Thymus (tissue), 11 donors: ENCODE data around the gene NPR2. TPM values are rescaled to one million over a fixed set of nuclear protein-coding genes. Genes with fewer than 3 reads are reported as not detected.

Source experiments
- DNase-seq, 9 donors: peaks; one replicate each; pipeline ENCODE4 v3.0.0-alpha.2; 2013; ENCODE audit warnings: low spot score in 9 of 9, low read depth in 6 of 9, missing footprints in 1 of 9
- H3K27ac ChIP-seq, 2 donors: one replicate each; pipeline ENCODE4 v1.5.1; 2013; ENCODE audit warnings: control low read depth in 1 of 2, low read depth in 1 of 2, low read length in 1 of 2, mild to moderate bottlenecking in 1 of 2, moderate library complexity in 1 of 2
- H3K27me3 ChIP-seq, 2 donors: one replicate each; pipeline ENCODE4 v1.5.1; 2013; ENCODE audit warnings: low read length in 1 of 2; ENCODE audit not compliant: control insufficient read depth in 2 of 2, insufficient read depth in 1 of 2
- H3K36me3 ChIP-seq, 2 donors: one replicate each; pipeline ENCODE4 v1.5.1; 2013; ENCODE audit warnings: low read length in 1 of 2, mild to moderate bottlenecking in 1 of 2, moderate library complexity in 1 of 2; ENCODE audit not compliant: control insufficient read depth in 2 of 2, insufficient read depth in 2 of 2
- H3K4me1 ChIP-seq, 2 donors: one replicate each; pipeline ENCODE4 v1.5.1; 2013; ENCODE audit warnings: low read length in 2 of 2; ENCODE audit not compliant: control insufficient read depth in 2 of 2, insufficient read depth in 2 of 2
- H3K4me3 ChIP-seq, 2 donors: one replicate each; pipeline ENCODE4 v1.5.1; 2013; ENCODE audit warnings: low read length in 2 of 2, control low read depth in 1 of 2, mild to moderate bottlenecking in 1 of 2
- H3K9me3 ChIP-seq, 2 donors: one replicate each; pipeline ENCODE4 v1.5.1; 2013; ENCODE audit warnings: low read length in 1 of 2, mild to moderate bottlenecking in 1 of 2; ENCODE audit not compliant: control insufficient read depth in 2 of 2, insufficient read depth in 1 of 2
- WGBS: extraction: QIAGEN DNeasy Blood & Tissue Kit; methylation state at CpG from one replicate; pipeline ENCODE4 v1.1.7; 2013; 5-methylcytosine and 5-hydroxymethylcytosine counted together
- polyA plus RNA-seq: library from polyadenylated mRNA; stranded (reverse); fragments of 200-250 nt; gene quantifications from one replicate; pipeline ENCODE4 v1.2.3, GENCODE V29; 2013
- total RNA-seq: library from RNA; stranded (reverse); fragments of 120-200 nt; gene quantifications from one replicate; pipeline ENCODE4 v1.2.4, GENCODE V29; 2013
- donor health status: healthy.

The NPR2 gene
- total and polyA plus RNA-seq, 2 donors, result 4.3 to 9.3 TPM

GRCh38 chr9:35841645-35841900 is 50.2 kb downstream of the NPR2 start:
- H3K27me3 ChIP-seq, result peaks cover 0 to 6% of the 10 kb centered on the region in 2 donors
- peaks cover 0 to under 1% of the 10 kb centered on the region in 2 donors for H3K36me3 ChIP-seq
- H3K4me3 ChIP-seq, result no peak overlapping the region
- no peak for DNase-seq
- 98% methylated on average over 5 of the region's 5 CpGs for WGBS
- H3K9me3 ChIP-seq, result peaks cover 0 to 3% of the 10 kb centered on the region in 2 donors
- peaks cover 0 to 17% of the 10 kb centered on the region in 2 donors for H3K4me1 ChIP-seq
- no peak overlapping the region for H3K27ac ChIP-seq

- Histone ChIP-seq H3K36me3 (peaks cover 3 to 5% of the 10 kb centered on the region in 2 donors), H3K27me3 (peaks cover 0 to 8% of the 10 kb centered on the region in 2 donors), H3K27ac (no peak overlapping the region), H3K9me3 (peaks cover 0 to 3% of the 10 kb centered on the region in 2 donors), H3K4me3 (no peak overlapping the region), H3K4me1 (peaks cover 0 to 23% of the 10 kb centered on the region in 2 donors)
- 95% methylated on average over 17 of the region's 17 CpGs for WGBS
- no peak for DNase-seq
Observed at GRCh38 chr9:35842020-35842745, 50.8 kb downstream of the NPR2 start.

DNA sequence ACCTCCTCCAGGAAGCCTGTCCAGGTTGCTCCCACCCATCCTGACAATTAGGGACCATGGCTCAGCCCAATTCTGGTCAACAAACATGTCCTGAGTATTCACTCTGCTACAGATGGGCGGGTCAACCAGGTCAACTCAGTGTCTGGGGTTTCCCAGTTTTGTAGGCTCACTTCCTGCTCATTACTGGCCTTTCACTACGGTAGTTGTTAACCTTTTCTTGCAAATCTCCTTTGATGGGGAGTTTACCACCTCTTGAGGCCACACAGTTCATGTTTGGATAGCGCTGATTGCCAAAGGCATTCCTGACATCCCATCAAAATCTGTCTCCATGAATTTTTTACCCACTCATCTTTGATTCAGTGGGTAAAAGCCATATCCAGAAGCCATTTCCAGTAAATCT is 51.4 kb downstream of the NPR2 start:
- DNase-seq, result no peak
- Histone ChIP-seq H3K9me3 (peaks cover 0 to 3% of the 10 kb centered on the region in 2 donors), H3K4me1 (peaks cover 5 to 29% of the 10 kb centered on the region in 2 donors), H3K27me3 (peaks cover 0 to 8% of the 10 kb centered on the region in 2 donors), H3K27ac (no peak overlapping the region), H3K36me3 (peaks cover 5 to 6% of the 10 kb centered on the region in 2 donors), H3K4me3 (no peak overlapping the region)
- WGBS, result 93% methylated on average over 3 of the region's 3 CpGs

DNA sequence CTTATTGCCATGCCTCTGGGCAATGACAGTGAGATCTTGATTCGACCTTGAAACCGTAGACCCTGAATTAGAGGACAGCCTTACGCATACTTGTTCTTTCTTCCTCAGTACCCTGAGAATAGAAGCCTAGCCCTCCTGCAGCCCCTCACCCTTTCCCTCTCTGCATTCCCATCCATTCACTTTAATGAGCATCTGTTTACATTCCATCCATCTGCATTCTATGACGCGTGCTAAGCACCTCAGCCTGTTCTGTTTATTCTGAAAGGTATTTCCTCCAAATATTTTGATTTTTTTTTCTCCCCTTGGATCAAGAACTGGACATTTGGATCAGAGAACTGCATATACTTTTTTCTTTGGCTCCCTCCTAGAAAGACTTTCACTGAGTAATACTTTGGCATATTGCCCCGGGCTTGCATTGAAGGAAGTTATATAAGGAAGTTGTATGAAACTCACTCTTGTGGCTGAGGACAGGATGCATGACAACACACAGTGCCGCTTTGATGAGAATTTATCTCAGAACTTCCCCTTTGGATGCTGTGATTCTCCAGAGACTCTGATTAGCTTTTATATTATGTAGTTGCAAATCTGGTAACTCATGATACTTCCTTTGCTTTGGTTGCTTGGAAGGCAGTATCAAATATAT is 53.4 kb downstream of the NPR2 start:
- H3K36me3 ChIP-seq, result peaks cover 5 to 6% of the 10 kb centered on the region in 2 donors
- H3K4me1 ChIP-seq, result peaks cover 12 to 37% of the 10 kb centered on the region in 2 donors
- peak overlapping the region in 1 of 2 donors; percentile 36 for H3K27ac ChIP-seq
- WGBS, result 54% methylated on average over 7 of the region's 7 CpGs
- DNase-seq, result peak in 3 of 9 donors; percentile 23 to 69 (median 35)
- no peak overlapping the region for H3K4me3 ChIP-seq
- peaks cover 0 to 3% of the 10 kb centered on the region in 2 donors for H3K9me3 ChIP-seq
- H3K27me3 ChIP-seq, result peaks cover 0 to 8% of the 10 kb centered on the region in 2 donors

GRCh38 chr9:35845824-35846771 is 54.7 kb downstream of the NPR2 start:
- Histone ChIP-seq H3K4me3 (no peak overlapping the region), H3K27me3 (peaks cover 0 to 8% of the 10 kb centered on the region in 2 donors), H3K4me1 (peaks cover 12 to 37% of the 10 kb centered on the region in 2 donors), H3K9me3 (peaks cover 0 to 3% of the 10 kb centered on the region in 2 donors), H3K36me3 (peaks cover 5 to 6% of the 10 kb centered on the region in 2 donors), H3K27ac (no peak overlapping the region)
- WGBS, result 53% methylated on average over 53 of the region's 53 CpGs
- no peak for DNase-seq

DNA sequence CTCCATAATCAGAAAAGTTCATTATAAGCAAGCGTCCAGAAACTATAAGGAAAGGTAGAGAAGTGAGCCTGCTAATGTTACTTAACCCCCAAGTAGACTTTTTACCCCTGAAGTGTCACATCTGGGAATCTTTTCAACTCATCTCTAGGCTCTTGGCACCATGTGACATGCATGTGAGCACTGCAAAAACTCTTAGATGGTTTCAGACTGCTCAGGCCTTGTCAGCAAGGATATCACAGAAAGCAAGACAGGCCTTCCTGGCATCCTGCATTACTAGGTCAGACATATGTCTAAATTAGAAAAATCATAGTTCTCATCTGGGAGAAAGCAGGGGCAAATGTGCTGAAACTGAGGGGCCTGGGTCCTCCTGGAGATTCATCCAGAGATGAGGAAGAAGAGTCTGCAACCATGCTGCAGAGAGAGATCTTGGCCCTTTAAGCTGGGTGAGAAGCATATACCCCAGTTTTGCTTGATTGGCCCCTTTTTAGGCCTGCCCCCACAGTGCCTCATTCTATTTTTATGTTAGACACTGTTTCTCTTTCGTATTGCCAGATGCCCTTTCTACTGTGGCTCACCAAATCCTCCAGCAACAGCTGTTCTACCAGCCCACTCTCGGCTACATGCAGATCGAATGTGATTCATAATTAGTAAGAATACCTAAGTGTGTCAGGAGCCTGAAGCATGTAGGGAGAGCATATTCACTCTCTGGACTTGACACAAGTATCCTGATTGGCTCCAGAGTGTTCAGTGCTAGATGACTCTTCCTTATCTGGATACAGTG is 56.6 kb downstream of the NPR2 start:
- peak in 5 of 9 donors; percentile 43 to 79 (median 55) for DNase-seq

DNA sequence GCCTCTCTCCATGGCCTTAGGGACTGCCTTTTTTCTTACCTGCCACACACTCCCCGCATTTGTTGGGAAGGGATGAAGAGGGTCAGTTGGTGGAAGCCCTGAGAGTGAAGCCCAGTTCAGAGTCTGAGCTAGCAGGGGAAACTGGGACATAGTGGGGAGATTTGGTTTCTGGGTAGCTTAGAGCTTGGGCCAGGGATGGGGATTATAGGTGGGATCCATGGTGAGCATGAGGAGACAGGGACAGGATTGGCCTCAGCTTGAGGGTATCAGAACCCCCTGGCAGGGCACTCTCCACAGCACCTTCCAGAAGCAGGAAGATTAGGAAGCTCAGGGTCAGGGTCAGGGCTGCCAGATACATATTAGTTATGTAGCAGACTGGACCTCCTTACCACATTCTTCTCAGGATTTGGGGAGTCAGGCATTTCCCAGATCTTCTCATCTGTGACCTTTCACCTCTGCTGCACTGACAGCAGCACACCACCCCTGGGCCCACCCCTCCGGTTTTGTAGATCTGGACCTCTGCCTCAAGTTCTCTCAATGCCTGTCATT is 61.0 kb downstream of the NPR2 start:
- Histone ChIP-seq H3K27me3 (no peaks in the 10 kb centered on the region), H3K9me3 (no peaks in the 10 kb centered on the region), H3K4me3 (no peak overlapping the region), H3K36me3 (peaks cover 0 to under 1% of the 10 kb centered on the region in 2 donors), H3K27ac (no peak overlapping the region), H3K4me1 (peaks cover 10 to 12% of the 10 kb centered on the region in 2 donors)
- WGBS, result over 99% methylated on average over 2 of the region's 2 CpGs
- DNase-seq, result no peak

More for the DNA sequence above, 56.6 kb downstream of the NPR2 start:
- H3K36me3 ChIP-seq, result peaks cover 5 to 6% of the 10 kb centered on the region in 2 donors
- H3K27ac ChIP-seq, result peak overlapping the region; percentile 66 to 92
- H3K4me3 ChIP-seq, result no peak overlapping the region
- WGBS, result 71% methylated on average over 4 of the region's 4 CpGs
- peaks cover 0 to 3% of the 10 kb centered on the region in 2 donors for H3K9me3 ChIP-seq
- peaks cover 12 to 37% of the 10 kb centered on the region in 2 donors for H3K4me1 ChIP-seq
- peaks cover 0 to 8% of the 10 kb centered on the region in 2 donors for H3K27me3 ChIP-seq
